ENCODE results near the gene CHCT1.
"Not testable (repeated sequence)": the region's sequence is repeated elsewhere in the genome, so short reads cannot be mapped to it uniquely, and the experiment has no call there.

CHCT1 gene

GRCh38 chr17:60422162-60422665 lies at the start of gene CHCT1:
Gene CHCT1 (plus strand): TSS chr17:60422489. CDS start chr17:60422593, 104 bp downstream.
- no peak for DNase-seq (ENCODE audit: low spot score)

- no peak for DNase-seq (ENCODE audit: low spot score)
Measured at GRCh38 chr17:60372790-60373483, 49.4 kb upstream of the CHCT1 start.

GRCh38 chr17:60378187-60378586 lies 44.1 kb upstream of the CHCT1 start:
- not testable (repeated sequence) for DNase-seq (ENCODE audit: low spot score)

GRCh38 chr17:60379461-60379860 lies 42.8 kb upstream of the CHCT1 start:
- DNase-seq (ENCODE audit: low spot score): not testable (repeated sequence)

GRCh38 chr17:60381958-60382357 lies 40.3 kb upstream of the CHCT1 start:
- no peak for DNase-seq (ENCODE audit: low spot score)

GRCh38 chr17:60383379-60383778 lies 38.9 kb upstream of the CHCT1 start:
- no peak for DNase-seq (ENCODE audit: low spot score)

DNA sequence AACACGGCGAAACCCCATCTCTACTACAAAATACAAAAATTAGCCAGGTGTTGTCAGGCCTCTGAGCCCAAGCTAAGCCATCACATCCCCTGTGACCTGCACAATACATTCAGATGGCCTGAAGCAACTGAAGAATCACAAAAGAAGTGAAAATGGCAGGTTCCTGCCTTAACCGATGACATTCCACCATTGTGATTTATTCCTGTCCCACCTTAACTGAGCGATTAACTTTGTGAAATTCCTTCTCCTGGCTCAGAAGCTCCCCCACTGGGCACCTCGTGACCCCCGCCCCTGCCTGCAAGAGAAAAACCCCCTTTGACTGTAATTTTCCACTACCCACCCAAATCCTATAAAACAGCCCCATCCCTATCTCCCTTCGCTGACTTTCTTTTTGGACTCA lies 37.4 kb upstream of the CHCT1 start:
- not testable (repeated sequence) for DNase-seq (ENCODE audit: low spot score)

DNA sequence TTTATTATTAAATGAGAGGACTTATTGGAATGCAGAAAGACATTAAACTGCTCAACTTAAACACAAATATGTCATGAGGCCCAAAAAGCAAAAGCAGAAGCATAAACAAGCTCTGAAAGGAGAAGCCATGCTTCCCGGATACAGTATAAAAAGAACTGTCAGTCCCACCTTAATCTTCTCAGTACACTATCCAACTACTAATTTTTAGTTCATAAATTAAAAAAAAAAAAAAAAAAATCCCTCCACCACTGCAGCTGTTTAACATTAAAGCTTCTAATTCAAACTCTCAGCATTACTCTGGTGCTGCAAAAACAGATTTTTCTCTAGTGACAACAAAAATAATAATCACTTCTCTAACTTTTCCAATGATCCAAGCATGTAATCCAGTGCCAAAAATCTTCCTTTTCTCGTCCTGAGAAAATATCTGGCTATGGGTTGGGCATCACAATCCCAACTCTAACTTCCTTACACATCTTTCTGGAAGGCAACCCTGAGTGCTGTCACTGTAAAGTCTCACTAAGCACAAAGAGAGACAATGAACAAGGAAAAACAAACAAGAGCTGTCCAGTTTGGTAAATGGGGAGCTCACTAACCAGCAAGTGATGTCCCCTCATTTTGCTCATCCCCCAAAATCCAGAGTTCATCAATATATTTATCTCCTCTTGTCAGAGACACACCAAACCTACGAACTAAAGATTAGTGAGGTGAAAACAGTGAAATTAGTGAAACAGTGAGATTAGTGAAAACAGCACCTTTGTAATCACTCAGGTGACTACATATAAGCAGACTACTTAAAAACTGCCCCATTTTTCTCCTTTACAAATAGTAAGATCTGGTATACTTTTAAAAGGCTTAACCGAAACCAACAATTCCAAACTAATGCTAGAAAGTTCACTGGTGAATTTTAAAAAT lies 35.9 kb upstream of the CHCT1 start:
- DNase-seq (ENCODE audit: low spot score): peak; percentile 68

DNA sequence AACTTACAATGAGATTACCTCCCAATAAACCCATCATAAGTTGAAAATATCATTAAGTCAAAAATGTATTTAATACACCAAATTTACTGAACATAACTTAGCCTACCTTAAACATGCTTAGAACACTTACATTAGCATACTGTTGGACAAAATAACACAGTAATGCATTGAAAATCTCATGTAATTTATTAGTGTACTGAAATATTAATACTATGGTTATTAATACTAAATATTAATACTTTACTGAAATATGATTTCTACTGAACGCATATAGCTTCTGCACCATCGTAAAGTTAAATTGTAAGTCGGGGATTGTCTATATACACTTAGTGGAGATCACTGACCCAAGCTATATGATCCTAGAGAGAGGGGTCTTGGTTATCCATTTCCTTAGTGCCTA lies 34.6 kb upstream of the CHCT1 start:
- no peak for DNase-seq (ENCODE audit: low spot score)

- no peak for DNase-seq (ENCODE audit: low spot score)
Measured at GRCh38 chr17:60388742-60389141, 33.5 kb upstream of the CHCT1 start.

DNA sequence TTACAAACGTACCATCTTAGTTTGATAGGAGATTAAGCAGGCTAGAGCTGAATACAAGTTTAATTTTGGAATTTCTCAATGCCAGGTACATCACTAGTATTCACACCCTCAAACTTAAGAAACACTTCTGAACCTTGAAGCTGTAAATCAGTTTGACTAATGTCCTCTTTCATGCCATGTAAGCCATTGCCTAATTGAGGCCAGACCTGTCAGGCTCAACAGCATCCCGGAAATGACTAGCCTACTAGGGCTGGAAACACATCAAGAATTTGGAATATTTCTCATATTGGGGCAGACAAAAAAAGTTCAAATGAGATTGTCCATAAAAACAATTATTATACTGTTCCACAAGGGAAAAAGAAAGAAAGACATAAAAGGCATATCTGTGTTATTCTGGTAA lies 32.1 kb upstream of the CHCT1 start:
- DNase-seq (ENCODE audit: low spot score): peak; percentile 29

- peak; percentile 67 for DNase-seq (ENCODE audit: low spot score)
Measured at GRCh38 chr17:60390925-60391470, 31.3 kb upstream of the CHCT1 start.

GRCh38 chr17:60391471-60392041 lies 30.7 kb upstream of the CHCT1 start:
- no peak for DNase-seq (ENCODE audit: low spot score)

DNA sequence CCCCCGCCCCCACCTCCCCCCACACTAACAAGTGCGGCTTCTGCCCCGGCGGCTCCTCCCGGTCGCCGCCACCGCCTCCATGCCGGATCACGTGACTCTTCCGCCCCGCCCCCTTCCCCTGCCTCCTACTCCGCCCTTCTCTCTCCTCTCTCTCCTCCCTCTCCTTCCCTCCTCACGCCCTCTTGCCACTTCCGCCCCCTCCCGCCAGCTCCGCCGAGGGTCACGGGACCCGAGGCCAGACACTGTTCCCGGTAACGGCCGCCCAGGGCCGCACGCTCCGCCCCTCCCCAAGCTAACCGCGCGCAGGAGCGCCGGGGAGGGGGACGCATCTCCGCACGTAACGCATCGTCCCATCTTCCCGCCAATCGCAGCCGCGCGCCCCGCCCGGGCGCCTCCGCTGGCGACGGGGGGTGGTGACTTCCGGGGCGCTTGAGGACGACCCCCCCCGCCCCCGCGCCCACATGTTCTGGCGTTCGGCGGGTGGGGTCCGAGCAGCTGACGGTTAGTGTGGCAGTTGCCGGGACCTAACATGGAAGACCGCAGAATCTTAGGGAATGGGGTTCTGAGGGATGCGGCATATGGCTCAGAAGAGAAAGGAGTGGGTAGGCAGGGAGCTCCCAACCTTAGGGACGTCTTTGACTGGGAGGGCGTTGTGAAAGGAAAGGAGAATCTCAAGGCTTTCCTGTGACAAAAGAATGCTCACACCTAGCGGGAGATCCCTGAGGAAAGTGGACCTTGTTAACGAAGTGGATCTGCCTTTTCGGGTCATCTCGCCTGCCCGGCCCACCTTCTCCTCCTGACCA lies 30.0 kb upstream of the CHCT1 start, which contains the start of gene USP32:
USP32 (minus strand) TSS at position 92 of the 803 bp plus-strand sequence. CDS start 194 bp downstream, outside the sequence.
- peak; percentile 98 for DNase-seq (ENCODE audit: low spot score)

GRCh38 chr17:60392845-60393702 lies 29.2 kb upstream of the CHCT1 start:
- DNase-seq (ENCODE audit: low spot score): peak; percentile 39

GRCh38 chr17:60393840-60394723 lies 28.2 kb upstream of the CHCT1 start:
- no peak for DNase-seq (ENCODE audit: low spot score)

DNA sequence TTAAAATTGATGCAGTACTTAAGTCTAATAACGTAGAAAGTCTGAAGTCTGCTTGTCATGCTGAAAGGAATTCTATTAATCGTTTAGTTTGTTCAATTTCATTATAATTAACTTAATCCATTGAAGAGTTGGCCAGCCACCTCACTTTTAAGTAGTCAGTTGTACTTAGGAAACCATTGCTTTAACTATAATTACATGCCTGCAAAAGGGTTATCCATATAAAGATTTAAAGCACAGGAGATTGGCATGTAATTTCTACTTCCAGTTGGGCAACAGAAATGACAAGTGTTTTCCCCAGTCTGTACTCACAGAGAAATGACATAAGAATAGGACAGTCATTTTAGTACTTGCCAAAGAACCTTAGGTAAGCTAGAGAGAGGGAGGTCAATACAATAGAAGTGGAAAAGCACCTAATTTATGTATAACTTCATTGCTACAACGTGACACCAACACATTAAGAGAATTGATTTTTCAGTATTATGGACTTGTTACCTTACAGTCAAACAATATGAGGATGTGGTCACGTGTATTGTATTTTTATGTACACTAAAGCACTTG lies 26.7 kb upstream of the CHCT1 start:
- DNase-seq (ENCODE audit: low spot score): no peak

DNA sequence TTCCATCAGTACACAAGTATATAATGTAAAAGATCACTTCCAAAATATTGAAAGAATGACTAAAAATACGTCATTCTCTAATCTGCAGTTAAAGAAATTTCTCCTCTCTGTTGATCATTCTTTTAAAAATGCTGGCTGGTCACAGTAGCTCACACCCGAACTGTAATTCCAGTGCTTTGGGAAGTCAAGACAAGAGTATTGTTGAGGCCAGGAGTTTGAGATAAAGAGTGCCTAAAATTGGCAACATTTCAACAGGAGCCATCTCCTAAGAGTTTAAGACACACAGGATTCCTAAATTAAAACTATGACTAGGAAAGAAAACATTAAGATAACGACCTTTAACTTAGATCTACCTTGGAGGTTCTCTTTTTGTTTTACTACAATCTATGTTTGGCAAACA lies 25.9 kb upstream of the CHCT1 start:
- DNase-seq (ENCODE audit: low spot score): no peak

Measured in globus pallidus (tissue), 1 donor.